Muscle layer of colon (tissue), 2 donors: ENCODE data around the gene ENTPD6.

Source experiments
- H3K27ac ChIP-seq: one replicate; pipeline ENCODE4 v1.7.0; 2013; ENCODE audit warnings: low read depth, mild to moderate bottlenecking, low read length, moderate library complexity
- H3K27me3 ChIP-seq, 2 donors: one replicate each; pipeline ENCODE4 v1.7.0; 2013; ENCODE audit warnings: low read length in 2 of 2, mild to moderate bottlenecking in 2 of 2; ENCODE audit not compliant: insufficient read depth in 2 of 2, control insufficient read depth in 1 of 2
- H3K36me3 ChIP-seq: one replicate; pipeline ENCODE4 v1.7.0; 2013; ENCODE audit warnings: mild to moderate bottlenecking, low read length; ENCODE audit not compliant: insufficient read depth
- H3K4me1 ChIP-seq: one replicate; pipeline ENCODE4 v1.7.0; 2013; ENCODE audit warnings: mild to moderate bottlenecking, low read length; ENCODE audit not compliant: insufficient read depth
- H3K4me3 ChIP-seq, 2 donors: one replicate each; pipeline ENCODE4 v1.7.0; 2013; ENCODE audit warnings: low read length in 2 of 2, low read depth in 1 of 2, mild to moderate bottlenecking in 1 of 2, moderate library complexity in 1 of 2
- H3K9ac ChIP-seq: one replicate; pipeline ENCODE4 v1.7.0; 2013; ENCODE audit warnings: low read length
- H3K9me3 ChIP-seq: one replicate; pipeline ENCODE4 v1.7.0; 2013; ENCODE audit warnings: mild to moderate bottlenecking, low read length
- donor health status: abdominal sarcoma.
- donor health status: Adenocarcinoma of cecum.

ENTPD6 gene

GRCh38 chr20:25191051-25191450 lies 4.5 kb upstream of the ENTPD6 start:
- H3K4me3 ChIP-seq, result no peak overlapping the region
- H3K9ac ChIP-seq, result no peak overlapping the region
- no peaks in the 10 kb centered on the region for H3K27me3 ChIP-seq
- H3K4me1 ChIP-seq, result no peaks in the 10 kb centered on the region
- no peaks in the 10 kb centered on the region for H3K36me3 ChIP-seq
- H3K9me3 ChIP-seq, result no peaks in the 10 kb centered on the region
- no peak overlapping the region for H3K27ac ChIP-seq

GRCh38 chr20:25191689-25192088 lies 3.8 kb upstream of the ENTPD6 start:
- Histone ChIP-seq H3K9ac (no peak overlapping the region), H3K4me1 (peaks cover 4% of the 10 kb centered on the region), H3K4me3 (no peak overlapping the region), H3K9me3 (no peaks in the 10 kb centered on the region), H3K27me3 (no peaks in the 10 kb centered on the region), H3K36me3 (no peaks in the 10 kb centered on the region), H3K27ac (no peak overlapping the region)

GRCh38 chr20:25193843-25194242 lies 1.7 kb upstream of the ENTPD6 start:
- no peaks in the 10 kb centered on the region for H3K36me3 ChIP-seq
- H3K27ac ChIP-seq, result no peak overlapping the region
- H3K9me3 ChIP-seq, result no peaks in the 10 kb centered on the region
- H3K27me3 ChIP-seq, result no peaks in the 10 kb centered on the region
- no peak overlapping the region for H3K4me3 ChIP-seq
- no peak overlapping the region for H3K9ac ChIP-seq
- H3K4me1 ChIP-seq, result peaks cover 21% of the 10 kb centered on the region

GRCh38 chr20:25194333-25194972 lies 1.1 kb upstream of the ENTPD6 start:
- no peaks in the 10 kb centered on the region for H3K36me3 ChIP-seq
- H3K27me3 ChIP-seq, result no peaks in the 10 kb centered on the region
- H3K9ac ChIP-seq, result no peak overlapping the region
- no peak overlapping the region for H3K4me3 ChIP-seq
- no peaks in the 10 kb centered on the region for H3K9me3 ChIP-seq
- no peak overlapping the region for H3K27ac ChIP-seq
- peaks cover 27% of the 10 kb centered on the region for H3K4me1 ChIP-seq

GRCh38 chr20:25195962-25196785 lies 662 bp downstream of the ENTPD6 start:
- H3K9ac ChIP-seq, result peak overlapping the region; percentile 73
- no peaks in the 10 kb centered on the region for H3K36me3 ChIP-seq
- no peaks in the 10 kb centered on the region for H3K9me3 ChIP-seq
- peak overlapping the region; percentile 96 for H3K27ac ChIP-seq
- H3K4me3 ChIP-seq, result peak overlapping the region; percentile 89 to 94
- no peaks in the 10 kb centered on the region for H3K27me3 ChIP-seq
- H3K4me1 ChIP-seq, result peaks cover 30% of the 10 kb centered on the region

- Histone ChIP-seq H3K9ac (peak overlapping the region; percentile 73), H3K27ac (no peak overlapping the region), H3K4me1 (peaks cover 30% of the 10 kb centered on the region)
Measured at GRCh38 chr20:25196786-25197120, 1.2 kb downstream of the ENTPD6 start.

GRCh38 chr20:25197183-25197869 lies 1.8 kb downstream of the ENTPD6 start:
- H3K9me3 ChIP-seq, result no peaks in the 10 kb centered on the region
- no peaks in the 10 kb centered on the region for H3K27me3 ChIP-seq
- H3K9ac ChIP-seq, result no peak overlapping the region
- no peak overlapping the region for H3K27ac ChIP-seq
- H3K36me3 ChIP-seq, result no peaks in the 10 kb centered on the region
- peak overlapping the region in 1 of 2 donors; percentile 94 for H3K4me3 ChIP-seq
- H3K4me1 ChIP-seq, result peaks cover 30% of the 10 kb centered on the region

More at GRCh38 chr20:25196786-25197120, 1.2 kb downstream of the ENTPD6 start:
- Histone ChIP-seq H3K9me3 (no peaks in the 10 kb centered on the region), H3K27me3 (no peaks in the 10 kb centered on the region), H3K4me3 (peak overlapping the region; percentile 89 to 94), H3K36me3 (no peaks in the 10 kb centered on the region)

GRCh38 chr20:25197870-25198190 lies 2.3 kb downstream of the ENTPD6 start:
- H3K4me1 ChIP-seq, result peaks cover 30% of the 10 kb centered on the region
- no peaks in the 10 kb centered on the region for H3K36me3 ChIP-seq
- no peak overlapping the region for H3K4me3 ChIP-seq
- H3K27me3 ChIP-seq, result no peaks in the 10 kb centered on the region
- H3K9me3 ChIP-seq, result no peaks in the 10 kb centered on the region
- no peak overlapping the region for H3K27ac ChIP-seq
- H3K9ac ChIP-seq, result no peak overlapping the region

- H3K27me3 ChIP-seq, result no peaks in the 10 kb centered on the region
- H3K4me1 ChIP-seq, result peaks cover 30% of the 10 kb centered on the region
- H3K36me3 ChIP-seq, result no peaks in the 10 kb centered on the region
- H3K4me3 ChIP-seq, result no peak overlapping the region
- H3K27ac ChIP-seq, result peak overlapping the region; percentile 3
- H3K9me3 ChIP-seq, result no peaks in the 10 kb centered on the region
- no peak overlapping the region for H3K9ac ChIP-seq
Measured at GRCh38 chr20:25198663-25199383, 3.3 kb downstream of the ENTPD6 start.

GRCh38 chr20:25199473-25200260 lies 4.2 kb downstream of the ENTPD6 start:
- H3K36me3 ChIP-seq, result no peaks in the 10 kb centered on the region
- H3K27ac ChIP-seq, result no peak overlapping the region
- no peak overlapping the region for H3K4me3 ChIP-seq
- H3K9me3 ChIP-seq, result no peaks in the 10 kb centered on the region
- peaks cover 32% of the 10 kb centered on the region for H3K4me1 ChIP-seq
- no peaks in the 10 kb centered on the region for H3K27me3 ChIP-seq
- H3K9ac ChIP-seq, result no peak overlapping the region
